Measurements from ENCODE around the gene FOXF1. TPM values are rescaled to one million over a fixed set of nuclear protein-coding genes. Genes with fewer than 3 reads are reported as not detected.

The FOXF1 gene
- total and polyA plus RNA-seq, 2 experiments from 2014 or later = 1.5 to 4.2 TPM

DNA sequence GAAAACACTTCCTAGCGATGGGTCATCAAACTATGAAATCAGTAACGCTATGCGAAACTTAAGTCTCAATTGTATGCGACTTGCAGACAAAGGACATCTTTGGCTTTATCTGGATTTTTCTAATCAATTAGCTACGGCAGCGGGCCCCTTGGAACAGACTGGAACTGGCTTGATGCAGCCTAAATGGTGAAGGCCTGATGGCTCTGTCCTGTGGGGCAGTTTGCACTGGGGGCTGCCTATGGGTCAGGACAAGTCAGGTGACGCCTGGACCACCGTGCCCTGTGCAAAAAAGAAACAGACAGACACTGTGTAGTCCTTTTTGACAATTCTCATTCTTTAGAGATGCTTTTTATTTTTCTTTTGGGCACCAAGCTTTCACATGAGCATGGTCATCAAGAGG, 22.7 kb downstream of the FOXF1 start:
- H2AFZ ChIP-seq = no peak overlapping the region
- H3K9ac ChIP-seq = no peak overlapping the region
- no peaks in the 10 kb centered on the region for H3K9me3 ChIP-seq (ENCODE audit: low read depth)
- in situ Hi-C loops (cut with MboI) = no loop called here
- no peak for TF ChIP-seq EZH2 (IDR thresholded peaks at IDR 0.05; ENCODE audit: insufficient read depth, poor library complexity, severe bottlenecking)
- TF ChIP-seq EZH2phosphoT487 (IDR thresholded peaks at IDR 0.05; ENCODE audit: insufficient read depth, low read depth) = no peak
- no peaks in the 10 kb centered on the region for H3K79me2 ChIP-seq (ENCODE audit: insufficient read depth)
- H3K4me2 ChIP-seq (ENCODE audit: unreplicated experiment) = no peak overlapping the region
- H3K36me3 ChIP-seq (ENCODE audit: low read depth) = no peaks in the 10 kb centered on the region; the same call in 1 of the 2 replicates
- no peaks in the 10 kb centered on the region for H3K4me1 ChIP-seq (ENCODE audit: insufficient read depth)
- H3K9me2 ChIP-seq (ENCODE audit: insufficient read depth) = no peaks in the 10 kb centered on the region
- H3K27ac ChIP-seq = no peak overlapping the region
- no peak overlapping the region for H3K4me3 ChIP-seq
- no peaks in the 10 kb centered on the region for H4K20me1 ChIP-seq (ENCODE audit: insufficient read depth)
- no peaks in the 10 kb centered on the region for H3F3A ChIP-seq (ENCODE audit: insufficient read depth)
- DNase-seq = no peak
- no peaks in the 10 kb centered on the region for H3K27me3 ChIP-seq (replicated peaks; ENCODE audit: insufficient read depth)
- 96% methylated on average over 8 of the region's 8 CpGs for WGBS, 2 experiments (ENCODE audit: low coverage in 1 of 2, low lambda C conversion rate in 2 of 2, missing lambda C conversion rate in 2 of 2)

DNA sequence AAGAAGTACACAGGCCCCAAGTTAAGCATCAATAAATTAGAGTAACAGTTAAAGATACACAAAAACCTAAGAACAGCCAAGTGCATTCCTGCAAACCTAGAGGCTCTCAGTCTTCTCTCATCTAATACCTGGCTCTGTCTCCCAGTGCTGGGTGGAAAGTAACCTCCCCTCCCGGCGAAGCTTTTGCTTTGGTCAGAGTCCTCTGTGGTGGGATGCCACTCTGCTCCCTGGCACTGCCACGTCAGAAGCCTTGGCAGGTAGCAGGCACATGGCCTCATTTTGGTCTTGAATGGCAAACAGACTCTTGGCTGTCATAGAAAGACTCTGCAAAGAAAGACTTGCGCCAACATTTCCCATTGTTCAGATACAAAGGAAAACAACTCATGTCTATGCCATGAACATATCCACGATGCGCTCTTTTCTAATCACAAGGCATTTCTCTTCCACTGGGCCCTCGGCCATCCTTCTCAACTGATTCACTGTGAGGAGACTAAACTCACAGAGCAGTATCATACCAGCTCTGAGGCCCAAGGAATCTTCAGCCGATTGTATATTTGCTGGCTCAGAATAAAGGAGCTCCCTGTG, 23.5 kb downstream of the FOXF1 start:
- Histone ChIP-seq H3K79me2 (ENCODE audit: insufficient read depth) (no peaks in the 10 kb centered on the region), H3K4me2 (ENCODE audit: unreplicated experiment) (no peak overlapping the region), H3K9ac (no peak overlapping the region), H3K27ac (no peak overlapping the region), H3K36me3 (ENCODE audit: low read depth) (peaks cover 4% of the 10 kb centered on the region; the same call in 1 of the 2 replicates), H3K4me1 (ENCODE audit: insufficient read depth) (no peaks in the 10 kb centered on the region), H3K9me3 (ENCODE audit: low read depth) (no peaks in the 10 kb centered on the region), H3K4me3 (no peak overlapping the region), H2AFZ (no peak overlapping the region), H3K27me3 (replicated peaks; ENCODE audit: insufficient read depth) (no peaks in the 10 kb centered on the region), H3K9me2 (ENCODE audit: insufficient read depth) (no peaks in the 10 kb centered on the region), H4K20me1 (ENCODE audit: insufficient read depth) (no peaks in the 10 kb centered on the region), H3F3A (ENCODE audit: insufficient read depth) (no peaks in the 10 kb centered on the region)
- no peak for DNase-seq
- in situ Hi-C loops (cut with MboI) = no loop called here
- no peak for TF ChIP-seq EZH2 (IDR thresholded peaks at IDR 0.05; ENCODE audit: insufficient read depth, poor library complexity, severe bottlenecking)
- TF ChIP-seq EZH2phosphoT487 (IDR thresholded peaks at IDR 0.05; ENCODE audit: insufficient read depth, low read depth) = no peak
- 89 to 91% methylated on average over 8 of the region's 8 CpGs for WGBS, 2 experiments (ENCODE audit: low coverage in 1 of 2, low lambda C conversion rate in 2 of 2, missing lambda C conversion rate in 2 of 2)

DNA sequence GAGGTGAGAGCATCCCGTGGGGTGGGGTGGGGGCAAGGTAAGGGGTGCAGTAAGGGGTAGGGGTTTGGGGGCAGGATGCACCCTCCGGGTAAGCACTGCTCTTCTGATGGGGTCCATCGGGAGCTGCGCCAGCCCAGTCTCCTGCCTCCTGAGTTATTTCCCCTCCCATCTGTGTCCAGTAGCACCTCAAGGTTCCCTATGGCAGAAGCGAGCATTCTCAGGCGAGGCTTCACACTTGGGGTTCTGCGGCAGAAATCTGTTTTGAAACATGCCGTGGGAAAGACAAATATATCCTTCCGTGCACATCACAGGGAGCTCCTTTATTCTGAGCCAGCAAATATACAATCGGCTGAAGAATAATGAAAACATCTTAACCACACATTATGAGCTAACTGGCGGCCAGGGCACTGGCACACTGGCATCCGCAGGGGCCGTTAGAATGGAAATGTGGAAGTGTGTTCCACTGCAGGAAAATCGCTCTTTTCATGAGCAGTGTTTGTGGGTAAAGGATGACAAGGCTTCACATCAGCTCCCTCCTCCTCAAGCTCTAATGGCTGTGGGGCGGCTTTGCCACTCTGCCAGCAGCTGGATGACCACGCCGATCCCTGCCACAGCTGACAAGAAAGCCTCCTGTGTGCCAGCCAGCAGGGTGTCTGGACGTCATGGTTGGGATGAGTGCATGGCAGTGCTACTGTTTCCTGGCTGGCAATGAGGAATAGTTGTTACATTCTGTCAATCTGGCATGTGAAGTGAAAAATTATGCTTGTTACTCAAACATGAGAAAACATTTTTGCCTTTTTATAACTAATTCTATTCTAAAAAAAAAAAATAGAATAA, 24.7 kb downstream of the FOXF1 start:
- no peak overlapping the region for H3K9ac ChIP-seq
- no peaks in the 10 kb centered on the region for H3K27me3 ChIP-seq (replicated peaks; ENCODE audit: insufficient read depth)
- peaks cover 12% of the 10 kb centered on the region; the same call in 1 of the 2 replicates for H3K36me3 ChIP-seq (ENCODE audit: low read depth)
- no peak overlapping the region for H3K4me2 ChIP-seq (ENCODE audit: unreplicated experiment)
- H2AFZ ChIP-seq = no peak overlapping the region
- DNase-seq = no peak
- no peaks in the 10 kb centered on the region for H3K9me2 ChIP-seq (ENCODE audit: insufficient read depth)
- H3K4me1 ChIP-seq (ENCODE audit: insufficient read depth) = no peaks in the 10 kb centered on the region
- H3K4me3 ChIP-seq = no peak overlapping the region
- H4K20me1 ChIP-seq (ENCODE audit: insufficient read depth) = no peaks in the 10 kb centered on the region
- H3K9me3 ChIP-seq (ENCODE audit: low read depth) = no peaks in the 10 kb centered on the region
- 88 to 90% methylated on average over 17 to 18 of the region's 18 CpGs for WGBS, 2 experiments (ENCODE audit: low coverage in 1 of 2, low lambda C conversion rate in 2 of 2, missing lambda C conversion rate in 2 of 2)
- no peak overlapping the region for H3K27ac ChIP-seq
- TF ChIP-seq EZH2phosphoT487 (IDR thresholded peaks at IDR 0.05; ENCODE audit: insufficient read depth, low read depth) = no peak
- TF ChIP-seq EZH2 (IDR thresholded peaks at IDR 0.05; ENCODE audit: insufficient read depth, poor library complexity, severe bottlenecking) = no peak
- in situ Hi-C loops (cut with MboI) = no loop called here
- no peaks in the 10 kb centered on the region for H3K79me2 ChIP-seq (ENCODE audit: insufficient read depth)
- H3F3A ChIP-seq (ENCODE audit: insufficient read depth) = no peaks in the 10 kb centered on the region

DNA sequence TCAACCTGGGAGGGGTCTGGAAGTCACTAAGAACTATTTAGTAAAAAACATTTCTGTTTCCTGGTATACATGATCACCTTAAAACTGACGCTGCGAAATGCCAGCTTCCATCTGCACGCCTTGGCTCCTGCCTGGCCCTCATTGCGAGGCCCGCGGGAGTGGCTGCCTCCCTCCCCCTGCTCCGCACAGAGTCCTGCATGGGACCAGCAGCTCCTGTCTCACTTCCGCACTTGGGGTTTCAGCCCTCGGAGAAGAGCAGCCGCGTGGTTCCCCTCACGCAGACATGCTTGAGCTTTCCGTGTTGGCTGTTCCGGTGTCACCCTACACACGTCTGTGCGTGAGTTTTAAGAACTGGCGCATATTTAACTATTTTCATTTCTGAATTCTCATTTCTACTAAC, 26.3 kb downstream of the FOXF1 start:
- H3K4me2 ChIP-seq (ENCODE audit: unreplicated experiment) = no peak overlapping the region
- no peaks in the 10 kb centered on the region for H4K20me1 ChIP-seq (ENCODE audit: insufficient read depth)
- no peaks in the 10 kb centered on the region for H3K9me2 ChIP-seq (ENCODE audit: insufficient read depth)
- no peak overlapping the region for H3K4me3 ChIP-seq
- no peak overlapping the region for H3K9ac ChIP-seq
- no peaks in the 10 kb centered on the region for H3K4me1 ChIP-seq (ENCODE audit: insufficient read depth)
- H3K9me3 ChIP-seq (ENCODE audit: low read depth) = no peaks in the 10 kb centered on the region
- H3K36me3 ChIP-seq (ENCODE audit: low read depth) = peaks cover 24% of the 10 kb centered on the region; the same call in 1 of the 2 replicates
- no peak overlapping the region for H3K27ac ChIP-seq
- TF ChIP-seq EZH2phosphoT487 (IDR thresholded peaks at IDR 0.05; ENCODE audit: insufficient read depth, low read depth) (no peak), EZH2 (IDR thresholded peaks at IDR 0.05; ENCODE audit: insufficient read depth, poor library complexity, severe bottlenecking) (no peak)
- H3K79me2 ChIP-seq (ENCODE audit: insufficient read depth) = no peaks in the 10 kb centered on the region
- H3K27me3 ChIP-seq (replicated peaks; ENCODE audit: insufficient read depth) = no peaks in the 10 kb centered on the region
- H3F3A ChIP-seq (ENCODE audit: insufficient read depth) = no peaks in the 10 kb centered on the region
- in situ Hi-C loops (cut with MboI) = no loop called here
- no peak for DNase-seq
- 93 to 97% methylated on average over 17 of the region's 17 CpGs for WGBS, 2 experiments (ENCODE audit: low coverage in 1 of 2, low lambda C conversion rate in 2 of 2, missing lambda C conversion rate in 2 of 2)
- no peak overlapping the region for H2AFZ ChIP-seq
